ENCODE results near the gene NR1H3.
"Not testable (repeated sequence)": the region's sequence is repeated elsewhere in the genome, so short reads cannot be mapped to it uniquely, and the experiment has no call there.

NR1H3 gene

GRCh38 chr11:47257517-47258316 lies at the start of gene NR1H3:
Gene NR1H3, plus strand, starts transcription at chr11:47257996. Its CDS starts 1,221 bp downstream, at chr11:47259217.
- DNase-seq = peak; percentile 23

- DNase-seq = not testable (repeated sequence)
Measured at GRCh38 chr11:47208008-47208552, 49.7 kb upstream of the NR1H3 start.

- DNase-seq = no peak
Measured at GRCh38 chr11:47208628-47209027, 49.2 kb upstream of the NR1H3 start.

DNA sequence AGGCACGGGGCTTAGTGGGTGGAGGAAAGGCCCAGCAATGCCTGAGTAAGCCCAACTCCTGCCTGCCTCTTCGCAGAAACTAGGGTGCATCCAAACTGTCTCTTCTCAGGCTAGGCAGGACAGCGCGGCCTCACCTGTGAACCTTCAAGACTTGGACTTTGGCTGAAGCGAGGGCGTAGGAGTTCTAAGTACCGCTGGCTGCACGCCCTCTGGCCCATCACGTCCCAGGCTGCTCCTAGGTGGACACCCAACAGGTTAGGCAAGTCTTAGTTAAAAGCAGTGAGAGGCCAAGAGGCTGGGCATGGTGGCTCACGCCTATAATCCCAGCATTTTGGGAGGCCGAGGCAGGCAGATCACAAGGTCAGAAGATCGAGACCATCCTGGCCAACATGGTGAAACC lies 44.9 kb upstream of the NR1H3 start:
- no peak for DNase-seq

GRCh38 chr11:47213950-47214565 lies 43.7 kb upstream of the NR1H3 start:
- DNase-seq = peak; percentile 91

GRCh38 chr11:47215366-47215910 lies 42.4 kb upstream of the NR1H3 start:
- peak; percentile 23 for DNase-seq

- peak; percentile 54 for DNase-seq
Measured at GRCh38 chr11:47216121-47216798, 41.5 kb upstream of the NR1H3 start.

DNA sequence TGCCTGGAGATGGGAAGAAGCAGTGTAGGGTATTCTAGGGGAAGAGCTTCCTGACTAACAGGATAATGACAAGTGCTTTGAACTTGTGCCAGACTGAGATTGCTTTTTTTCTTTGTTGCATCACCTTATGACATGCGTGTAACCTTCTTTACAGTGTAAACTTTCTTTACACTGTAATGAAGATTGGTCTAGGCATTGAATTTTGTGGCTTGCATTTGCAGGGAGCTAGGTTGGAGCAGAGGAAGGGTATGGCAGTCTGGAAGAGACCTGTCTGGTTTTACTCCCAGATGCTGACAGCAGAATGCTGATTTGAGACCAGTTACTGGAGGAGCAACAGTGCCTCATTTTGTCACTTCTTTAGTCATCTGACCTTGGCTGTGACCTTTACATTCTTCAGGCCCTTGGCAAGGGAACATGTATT lies 37.4 kb upstream of the NR1H3 start:
- no peak for DNase-seq

DNA sequence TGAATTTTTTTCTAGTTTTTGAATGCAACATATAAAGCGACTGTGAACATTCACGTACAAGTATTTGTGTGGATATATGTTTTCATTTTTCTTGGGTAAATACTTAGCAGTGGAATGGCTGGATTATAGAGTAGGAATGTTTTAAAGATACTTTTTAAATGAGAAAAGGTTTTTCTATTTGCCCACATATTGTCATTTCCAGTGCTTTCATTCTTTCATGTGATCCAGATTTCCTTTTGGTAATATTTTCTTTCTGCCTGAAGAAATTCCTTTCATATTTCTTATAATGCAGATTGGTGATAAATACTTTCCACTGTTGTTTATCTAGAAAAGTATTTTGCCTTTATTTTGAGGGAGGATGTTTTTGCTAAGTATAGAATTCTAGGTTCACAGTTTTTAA lies 35.1 kb upstream of the NR1H3 start:
- no peak for DNase-seq

DNA sequence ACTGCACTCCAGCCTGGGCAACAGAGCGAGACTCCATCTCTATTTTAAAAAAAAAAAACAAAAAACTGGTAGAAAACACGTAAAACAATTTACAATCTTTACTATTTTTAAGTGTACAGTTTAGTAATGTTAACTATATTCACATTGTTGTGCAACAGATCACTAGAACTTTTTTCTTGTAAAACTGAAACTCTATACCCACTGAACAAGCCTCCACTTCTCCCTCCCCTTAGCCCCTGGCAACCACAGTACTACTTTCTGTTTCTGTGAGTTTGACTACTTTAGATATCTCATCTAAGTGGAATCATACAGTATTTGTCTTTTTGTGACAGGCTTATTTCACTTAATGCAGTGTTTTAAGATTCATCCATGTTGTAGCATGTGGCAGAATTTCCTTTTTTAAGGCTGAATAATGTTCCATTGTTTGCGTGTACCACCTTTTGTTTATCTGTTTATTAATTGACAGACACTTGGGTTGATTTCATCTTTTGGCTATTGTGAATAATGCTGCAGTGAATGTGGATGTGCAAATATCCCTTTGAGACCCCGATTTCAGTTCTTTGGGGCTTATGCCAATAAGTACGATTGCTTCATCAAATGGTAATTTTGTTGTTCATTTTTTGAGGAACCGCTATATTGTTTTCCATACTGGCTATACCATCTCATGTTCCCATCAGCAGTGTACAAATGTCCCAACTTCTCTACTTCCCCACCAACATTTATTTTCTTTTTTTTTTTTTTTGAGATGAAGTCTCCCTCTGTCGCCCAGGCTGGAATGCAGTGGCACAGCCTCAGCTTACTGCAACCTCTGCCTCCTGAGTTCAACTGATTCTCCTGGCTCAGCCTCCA lies 32.0 kb upstream of the NR1H3 start:
- DNase-seq = no peak

- no peak for DNase-seq
Measured at GRCh38 chr11:47229161-47229560, 28.6 kb upstream of the NR1H3 start.

DNA sequence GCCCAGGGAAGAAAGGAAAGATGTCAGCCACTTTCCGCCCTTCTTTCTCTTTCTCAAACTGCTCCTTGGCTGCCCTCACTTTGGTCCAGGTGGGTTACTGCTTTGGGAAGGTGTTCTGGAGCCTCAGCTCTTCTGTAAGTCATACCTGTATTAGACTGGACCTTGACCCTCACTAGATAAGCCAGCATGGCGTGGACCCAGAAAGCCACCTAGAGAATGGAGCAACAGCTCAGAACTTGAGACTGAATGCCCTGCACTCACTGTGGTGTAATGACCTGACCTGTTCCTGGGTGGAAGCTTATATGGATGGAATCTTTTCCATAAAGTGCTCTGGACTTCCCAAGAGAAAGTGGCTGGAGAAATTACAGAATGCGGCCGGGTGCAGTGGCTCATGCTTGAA lies 24.7 kb upstream of the NR1H3 start:
- DNase-seq = no peak

- DNase-seq = peak; percentile 62
Measured at GRCh38 chr11:47233989-47234668, 23.7 kb upstream of the NR1H3 start.

- DNase-seq = peak; percentile 76
Measured at GRCh38 chr11:47234669-47235100, 23.1 kb upstream of the NR1H3 start.

DNA sequence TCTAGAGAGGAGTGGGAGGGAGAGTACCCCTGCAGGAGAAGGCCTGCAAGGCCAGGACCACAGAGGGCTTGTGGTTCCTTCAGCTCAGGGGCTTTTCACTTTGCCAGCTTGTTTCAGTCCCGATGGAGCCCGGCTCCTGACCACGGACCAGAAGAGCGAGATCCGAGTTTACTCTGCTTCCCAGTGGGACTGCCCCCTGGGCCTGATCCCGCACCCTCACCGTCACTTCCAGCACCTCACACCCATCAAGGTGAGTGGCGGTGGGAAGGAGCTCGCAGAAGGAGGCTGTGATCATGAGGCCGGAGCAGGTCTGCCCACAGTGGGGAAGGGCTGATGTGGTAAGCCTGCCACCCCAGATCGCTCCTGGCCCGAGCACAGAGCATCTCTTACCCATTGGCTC lies 22.6 kb upstream of the NR1H3 start:
- no peak for DNase-seq

GRCh38 chr11:47236482-47236881 lies 21.3 kb upstream of the NR1H3 start:
- no peak for DNase-seq

- no peak for DNase-seq
Measured at GRCh38 chr11:47239852-47240251, 17.9 kb upstream of the NR1H3 start.

DNA sequence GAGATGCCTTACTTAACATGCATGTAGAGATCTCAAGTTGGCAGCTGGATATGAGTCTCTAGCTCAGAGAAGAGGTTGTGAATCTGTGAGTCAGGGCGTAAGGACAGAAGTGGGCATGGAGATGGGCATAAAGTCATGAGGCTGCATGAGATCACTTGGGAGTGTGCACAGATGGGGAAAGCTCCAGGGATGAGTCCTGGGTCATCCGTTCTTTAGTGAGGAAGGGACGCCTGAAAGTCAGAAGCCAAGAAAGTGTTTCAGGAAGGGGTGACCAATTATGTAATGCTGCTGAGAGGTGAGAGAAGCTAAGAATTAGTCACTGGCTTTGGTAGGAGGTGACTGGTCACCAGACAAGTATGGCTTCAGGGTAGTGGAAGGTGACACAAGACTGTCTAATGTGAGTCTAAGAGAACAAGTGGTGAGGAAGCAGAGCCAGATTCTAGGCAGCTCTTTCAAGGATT lies 15.9 kb upstream of the NR1H3 start:
- DNase-seq = no peak

DNA sequence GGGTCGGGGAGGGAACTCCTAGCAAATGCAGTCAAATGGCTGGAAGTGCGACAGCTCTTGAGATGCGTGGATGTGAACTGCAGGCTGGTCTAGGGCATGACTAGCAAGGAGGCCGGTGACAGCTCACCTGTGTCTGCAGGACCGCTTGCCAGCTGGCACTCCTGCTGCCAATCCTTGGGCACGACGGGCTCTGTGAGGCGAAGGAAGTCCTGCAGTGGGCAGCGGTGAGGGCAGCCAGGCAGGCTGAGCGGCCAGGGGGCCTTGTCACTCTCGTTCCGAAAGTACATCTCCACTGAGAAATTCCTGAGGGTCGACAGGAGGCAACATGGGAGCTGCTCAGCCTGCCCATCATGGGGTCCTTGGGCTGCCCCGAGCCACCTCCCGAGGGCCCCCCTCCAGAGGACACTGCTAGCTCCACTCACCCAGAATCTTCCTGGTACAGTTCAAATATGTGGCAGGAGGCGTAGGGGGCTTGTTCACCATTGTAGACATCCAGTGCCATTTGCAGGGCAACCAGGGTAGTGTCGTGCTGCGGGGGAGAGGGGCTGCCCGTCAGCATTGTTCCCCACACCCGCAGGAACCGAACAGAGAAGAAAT lies 15.1 kb upstream of the NR1H3 start:
- DNase-seq = no peak

DNA sequence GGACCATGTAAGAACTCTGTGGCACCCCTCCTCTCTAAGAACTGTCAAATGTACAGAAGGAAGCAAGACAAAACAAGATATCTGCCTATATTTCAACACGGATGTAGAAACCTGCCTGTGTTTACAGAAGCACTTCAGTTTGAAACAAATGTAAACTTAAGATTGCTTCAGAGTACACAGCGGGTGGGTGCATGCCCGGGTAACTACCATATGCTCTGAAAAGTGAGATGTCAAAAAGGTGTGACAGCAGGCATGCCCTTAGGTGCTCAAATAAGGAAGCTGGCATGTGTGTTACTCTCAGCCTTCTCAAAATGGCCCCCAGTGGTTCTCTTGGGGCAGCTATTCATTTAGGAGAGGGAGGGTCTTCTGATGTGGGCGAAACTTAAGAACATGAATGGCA lies 14.3 kb upstream of the NR1H3 start:
- no peak for DNase-seq
